ENCODE results near the gene DPYSL4. TPM values are rescaled to one million over a fixed set of nuclear protein-coding genes. Genes with fewer than 3 reads are reported as not detected.

Gene DPYSL4
- total RNA-seq, 1 donor from 2014 or later, result 0.99 TPM

DNA sequence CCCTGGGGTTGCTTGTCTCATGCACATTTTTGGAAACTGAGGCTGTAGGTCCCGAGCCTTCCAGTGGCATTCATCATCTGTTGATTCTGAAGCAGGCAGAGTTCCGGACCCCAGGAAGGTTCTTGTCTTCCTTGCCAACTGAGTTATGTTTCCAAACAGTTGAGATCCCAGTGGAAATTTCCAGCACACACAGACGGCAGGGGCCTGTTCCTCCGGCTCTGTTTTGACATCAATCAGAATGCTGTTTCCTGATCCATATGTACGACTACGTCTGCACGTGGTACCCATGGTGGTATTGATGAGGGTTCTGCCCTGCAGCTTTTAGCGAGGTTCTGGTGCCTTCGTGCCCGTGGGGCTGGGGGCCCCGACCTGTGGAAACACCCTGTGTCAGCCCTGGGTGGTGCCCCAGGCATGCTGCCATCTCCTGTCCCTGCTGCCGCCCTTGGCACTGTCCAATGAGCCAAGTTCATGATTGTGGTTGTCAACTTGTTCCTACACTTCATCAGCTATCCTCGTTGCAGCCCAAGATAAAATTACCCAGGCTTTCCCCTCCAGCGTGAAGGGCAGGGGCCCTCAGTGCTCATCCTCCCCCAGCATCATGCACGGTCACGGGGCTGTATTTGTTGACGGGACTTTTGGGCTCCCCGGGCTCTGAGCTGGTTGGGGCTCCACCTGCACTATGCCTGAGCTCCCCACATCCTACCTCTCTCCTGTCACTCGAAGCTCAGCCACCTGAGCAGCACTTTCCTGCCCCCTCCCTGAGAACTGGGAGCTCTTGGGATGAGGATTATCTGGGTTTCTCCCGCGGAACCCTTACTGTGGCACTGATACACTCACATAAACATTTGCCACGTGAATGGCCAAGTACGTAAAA is 7.8 kb upstream of the DPYSL4 start:
- no peak for DNase-seq

DNA sequence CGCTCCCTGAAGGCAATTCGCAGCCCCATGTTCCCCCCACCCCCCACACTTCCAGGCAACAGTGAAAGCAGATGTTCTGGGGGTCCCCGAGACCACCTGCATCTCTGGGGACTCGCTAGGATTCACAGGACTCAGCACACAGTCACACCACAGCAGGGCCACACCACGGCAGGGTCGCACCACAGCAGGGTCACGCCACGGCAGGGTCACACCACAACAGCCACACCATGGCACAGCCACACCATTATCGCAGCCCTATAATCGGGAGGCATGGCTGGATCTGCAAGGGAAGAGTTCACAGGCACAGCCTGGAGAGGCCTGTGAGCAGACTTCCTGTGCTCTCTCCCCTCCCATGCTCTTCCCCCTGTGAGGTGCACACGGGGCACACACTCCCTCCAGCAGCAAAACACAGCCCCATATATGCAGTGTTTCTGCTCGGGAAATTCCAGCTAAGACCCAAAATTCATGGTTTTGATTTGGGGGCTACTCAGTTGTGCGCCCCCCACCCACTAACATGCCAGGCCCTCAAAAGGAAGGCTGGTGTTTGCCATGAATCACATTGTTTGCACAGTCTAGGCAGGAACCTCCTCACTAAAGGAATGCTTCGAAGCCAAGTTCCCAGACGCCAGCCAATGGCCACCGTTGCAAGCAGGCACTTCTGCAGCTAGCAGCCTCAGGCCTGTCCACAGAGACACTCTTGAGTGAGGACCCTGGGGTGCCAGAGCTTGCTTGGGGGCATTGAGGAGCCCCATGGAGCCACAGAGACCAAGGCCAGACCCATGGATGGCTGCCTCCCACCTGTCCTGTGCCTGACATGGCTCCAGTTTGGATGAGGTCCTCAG is 7.0 kb upstream of the DPYSL4 start:
- no peak for DNase-seq

DNA sequence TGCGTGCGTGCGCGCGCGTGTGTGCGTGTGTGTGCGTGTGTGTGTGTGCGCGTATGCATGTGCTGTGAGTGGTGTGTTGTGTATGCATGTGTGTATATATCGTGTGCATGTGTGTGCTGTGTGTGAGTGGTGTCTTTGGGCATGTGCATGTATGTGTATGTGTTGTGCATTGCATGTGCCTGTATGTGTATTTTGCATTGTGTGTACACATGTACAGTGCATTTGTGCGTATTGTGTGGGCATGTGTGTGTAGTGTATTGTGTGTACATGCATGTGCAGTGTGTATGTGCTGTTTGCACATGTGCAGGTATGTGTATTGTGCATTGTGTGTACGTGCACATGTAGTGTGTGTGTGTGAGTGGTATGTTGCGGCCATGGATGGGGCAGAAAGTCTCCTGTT is 6.0 kb upstream of the DPYSL4 start:
- DNase-seq, result no peak

DNA sequence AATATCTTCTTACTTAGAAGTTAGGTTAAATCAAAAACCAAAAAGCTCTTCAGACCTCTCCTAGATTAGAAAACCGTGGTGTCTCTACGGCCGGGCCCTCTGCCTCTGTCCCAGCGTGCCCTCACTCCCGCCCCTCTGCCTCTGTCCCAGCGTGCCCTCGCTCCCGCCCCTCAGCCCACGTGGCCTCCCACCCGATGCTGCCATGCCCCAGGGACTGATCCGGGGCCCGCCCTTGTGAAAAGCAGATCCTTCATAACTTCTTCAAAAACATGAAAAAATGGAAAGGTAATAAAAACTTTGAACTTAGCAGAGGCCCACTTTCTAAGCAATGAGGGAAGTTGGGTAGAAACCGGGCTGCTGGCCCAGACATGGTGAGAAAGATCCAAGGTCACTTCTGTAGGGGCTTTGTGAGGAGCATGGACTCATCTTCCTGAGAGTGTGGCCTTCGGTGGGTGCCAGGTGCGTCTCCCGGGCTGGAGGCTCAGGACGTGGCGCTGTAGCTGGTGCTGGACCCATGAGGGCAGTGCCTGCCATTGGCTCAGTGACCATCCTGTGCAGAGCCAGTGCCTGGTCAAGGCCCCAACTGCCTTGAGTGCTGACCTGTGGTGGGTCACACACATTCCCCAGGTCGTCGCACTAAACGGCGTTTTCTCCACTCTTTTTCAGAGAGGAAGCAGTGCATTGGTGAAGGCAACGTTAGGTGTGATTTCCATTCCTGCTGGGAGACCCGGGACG is 4.9 kb upstream of the DPYSL4 start:
- no peak for DNase-seq

DNA sequence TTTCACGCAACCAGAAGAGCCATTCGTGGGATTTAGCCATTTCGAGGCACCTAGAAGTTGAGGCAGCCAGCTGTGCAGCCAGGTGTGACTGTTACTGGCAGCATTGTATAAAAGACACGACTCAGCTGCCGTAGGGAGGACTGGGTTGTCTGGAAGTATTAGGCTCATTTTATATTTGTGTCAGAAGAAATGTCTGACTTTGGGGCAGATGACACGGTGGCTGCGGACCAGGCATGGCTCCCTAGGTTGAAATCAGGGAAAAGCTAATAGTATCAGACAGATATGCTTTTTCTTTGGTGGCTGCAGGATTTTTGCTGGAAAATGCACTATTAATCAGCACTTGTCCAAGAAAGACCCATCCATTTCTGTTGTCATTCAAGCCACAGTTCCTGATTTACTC is 4.2 kb upstream of the DPYSL4 start:
- no peak for DNase-seq

DNA sequence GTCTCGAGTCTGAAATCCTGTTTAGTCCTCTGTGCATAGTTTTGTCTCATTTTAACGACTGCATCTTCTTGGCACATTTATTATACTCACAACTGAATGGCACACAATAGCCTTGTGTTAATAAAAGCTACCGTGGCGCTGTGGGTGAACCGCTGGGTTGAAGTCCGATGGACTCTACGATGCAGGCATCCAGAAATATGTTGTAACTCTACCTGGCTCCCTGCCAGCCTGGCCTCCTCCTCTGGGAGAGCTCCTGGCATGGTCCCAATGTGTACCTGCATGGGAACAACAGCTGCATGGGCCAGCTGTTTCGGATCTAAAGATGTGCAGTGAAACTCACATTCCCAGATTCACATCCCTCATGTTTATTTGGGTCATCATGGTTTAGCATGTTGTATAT is 3.7 kb upstream of the DPYSL4 start:
- DNase-seq, result no peak

DNA sequence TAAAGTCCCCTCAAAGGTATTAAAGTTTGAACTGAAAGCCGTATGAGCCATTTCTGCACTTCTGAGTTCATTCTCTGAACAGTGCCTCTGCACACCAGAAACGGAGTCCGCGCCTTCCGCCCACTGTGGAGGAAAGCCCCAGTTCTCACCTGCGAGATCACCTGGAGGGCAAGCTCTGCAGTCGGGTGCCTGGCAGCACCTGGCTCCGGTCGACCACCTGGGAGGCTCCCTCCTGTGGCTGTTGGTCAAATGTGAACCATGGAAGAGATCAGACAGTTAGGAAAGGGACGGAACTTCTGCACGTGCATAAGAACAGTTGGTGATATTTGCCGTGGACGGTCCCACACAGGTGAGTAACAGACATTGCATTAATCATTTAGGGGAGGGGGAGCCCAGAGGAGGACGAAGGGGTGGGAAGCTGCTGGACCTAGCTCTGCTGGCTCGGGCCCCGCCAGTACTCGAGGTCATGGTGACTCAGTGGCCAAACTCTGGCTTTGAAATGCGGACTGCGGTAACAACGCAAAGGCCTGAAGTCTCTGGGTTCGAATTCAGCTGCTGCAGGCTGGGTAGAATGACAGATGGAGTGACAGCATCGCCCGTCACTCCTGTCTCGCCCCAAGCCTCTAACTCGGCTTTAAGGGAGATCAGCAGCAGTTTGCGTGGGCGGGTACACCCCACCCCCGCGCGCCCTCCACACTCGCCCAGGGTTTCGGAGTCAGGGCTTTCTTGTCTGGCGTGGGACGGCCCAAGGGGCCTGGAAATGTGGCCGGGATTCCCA is 1.7 kb upstream of the DPYSL4 start:
- DNase-seq, result no peak

DNA sequence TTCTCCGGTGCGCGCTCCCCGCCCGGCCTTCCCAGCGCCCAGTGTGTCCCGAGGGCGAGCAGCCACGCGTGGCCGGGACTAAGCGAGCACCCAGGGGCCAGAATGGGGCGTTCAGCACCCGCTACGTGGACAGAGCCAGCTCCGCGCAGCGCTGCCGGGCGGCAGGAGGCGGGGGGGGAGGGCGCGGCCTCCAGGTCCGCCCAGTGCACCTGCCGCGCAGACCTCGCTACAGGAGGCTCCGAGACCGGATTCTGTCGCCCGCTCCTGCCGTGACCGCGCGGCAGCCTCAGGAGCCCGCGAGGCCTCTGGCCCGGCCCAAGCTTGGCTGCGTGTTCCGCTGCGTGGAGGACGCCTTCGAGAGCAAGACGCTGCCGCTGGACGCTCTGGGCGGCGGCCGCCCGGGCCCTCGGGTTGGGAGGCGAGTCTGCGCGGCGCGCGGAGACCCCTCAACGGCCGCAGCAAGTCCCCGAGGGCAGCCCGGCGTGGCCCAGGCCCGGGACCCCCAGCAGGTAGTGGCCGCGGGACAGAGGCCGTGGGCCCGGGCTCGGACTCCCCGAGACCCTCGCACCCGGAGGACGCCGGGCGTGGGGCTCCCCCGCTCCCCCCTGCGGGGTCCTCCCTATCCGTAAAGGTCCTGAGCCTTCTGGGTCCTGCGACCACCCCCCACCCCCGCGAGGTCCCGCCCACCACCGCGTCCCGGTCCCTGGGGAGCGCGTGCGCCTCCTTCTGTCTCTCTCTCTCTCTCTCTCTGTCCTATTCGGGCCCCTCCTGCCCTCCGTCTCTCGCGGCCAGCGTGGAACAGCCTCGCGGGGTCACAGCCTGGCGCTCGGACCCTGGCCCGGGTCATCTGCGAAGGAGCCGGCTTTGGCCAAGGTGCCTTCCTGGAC is 904 bp upstream of the DPYSL4 start:
- DNase-seq, result no peak

DNA sequence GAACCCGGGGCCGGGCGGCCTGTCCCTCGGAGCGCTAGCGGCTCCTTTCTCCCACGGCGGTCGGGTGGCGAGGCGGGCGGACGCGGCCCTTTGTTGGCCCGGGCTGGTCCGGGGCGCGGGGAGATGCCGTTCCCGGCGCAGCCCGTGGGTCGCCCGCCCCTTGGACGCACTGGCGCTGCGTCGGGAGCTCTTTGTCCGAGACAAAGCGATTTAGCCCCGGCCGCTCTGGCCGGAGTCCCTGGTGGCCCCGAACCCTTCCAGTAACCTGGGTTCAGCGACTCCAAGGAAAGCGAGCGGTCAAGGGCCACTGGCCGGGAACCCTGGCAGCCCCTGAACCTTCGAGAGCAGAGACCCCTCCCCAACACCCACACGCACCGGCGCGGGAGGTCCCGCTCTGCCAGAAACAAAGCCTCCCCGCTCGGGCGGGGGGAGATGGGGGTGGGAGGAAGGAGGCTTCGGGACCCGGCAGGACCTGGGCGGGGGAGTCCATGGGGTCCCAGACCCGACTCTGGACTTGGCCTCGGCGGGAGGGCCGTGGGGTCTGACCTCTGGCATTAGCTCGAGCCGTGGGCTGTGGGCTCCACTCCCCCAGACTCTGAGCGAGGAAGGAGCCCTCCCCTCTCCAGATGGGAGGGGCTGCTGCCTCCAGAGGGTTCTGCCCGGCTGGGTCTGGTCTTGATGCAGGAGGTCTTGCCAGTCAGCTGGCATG is 836 bp downstream of the DPYSL4 start:
- DNase-seq, result no peak

DNA sequence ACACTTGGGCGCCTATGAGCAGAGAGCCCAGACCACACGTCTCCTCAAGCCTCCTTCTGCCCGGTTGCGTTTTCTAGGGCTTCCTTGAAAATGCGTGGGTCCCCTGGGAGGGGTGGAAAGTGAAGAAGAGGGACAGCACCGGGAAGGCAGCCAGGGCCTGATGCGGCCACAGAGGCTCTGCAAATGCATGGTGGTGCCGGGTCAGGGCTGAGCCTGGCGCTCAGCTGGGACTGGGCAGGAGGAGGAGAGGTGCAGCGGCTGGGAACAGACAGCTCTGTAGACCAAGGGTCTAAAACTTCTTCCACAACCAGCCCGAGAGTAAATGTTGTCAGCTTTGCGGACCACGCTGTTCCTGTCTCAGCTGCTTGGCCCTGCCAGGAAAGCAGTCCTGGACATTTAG is 1.6 kb downstream of the DPYSL4 start:
- DNase-seq, result no peak

DNA sequence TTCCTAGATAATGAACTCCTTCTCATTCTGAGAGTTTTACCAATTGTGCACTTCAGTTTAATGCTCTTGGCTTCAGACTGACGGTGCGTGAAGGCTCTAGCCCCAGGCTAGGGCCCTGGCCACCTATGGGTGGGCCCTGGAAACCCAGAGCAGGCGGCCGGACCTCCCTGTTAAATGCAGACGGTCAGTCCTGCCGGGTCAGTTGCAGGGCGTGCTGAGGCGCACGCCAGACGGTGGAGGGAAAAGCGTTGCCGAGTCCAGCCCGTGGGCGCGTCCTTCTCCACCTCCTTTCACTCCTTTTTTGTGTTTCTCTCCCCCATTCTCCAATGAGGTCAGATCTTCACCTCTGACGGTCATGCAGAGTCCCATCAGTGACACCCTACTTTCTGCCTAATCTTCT is 2.3 kb downstream of the DPYSL4 start:
- DNase-seq, result no peak

DNA sequence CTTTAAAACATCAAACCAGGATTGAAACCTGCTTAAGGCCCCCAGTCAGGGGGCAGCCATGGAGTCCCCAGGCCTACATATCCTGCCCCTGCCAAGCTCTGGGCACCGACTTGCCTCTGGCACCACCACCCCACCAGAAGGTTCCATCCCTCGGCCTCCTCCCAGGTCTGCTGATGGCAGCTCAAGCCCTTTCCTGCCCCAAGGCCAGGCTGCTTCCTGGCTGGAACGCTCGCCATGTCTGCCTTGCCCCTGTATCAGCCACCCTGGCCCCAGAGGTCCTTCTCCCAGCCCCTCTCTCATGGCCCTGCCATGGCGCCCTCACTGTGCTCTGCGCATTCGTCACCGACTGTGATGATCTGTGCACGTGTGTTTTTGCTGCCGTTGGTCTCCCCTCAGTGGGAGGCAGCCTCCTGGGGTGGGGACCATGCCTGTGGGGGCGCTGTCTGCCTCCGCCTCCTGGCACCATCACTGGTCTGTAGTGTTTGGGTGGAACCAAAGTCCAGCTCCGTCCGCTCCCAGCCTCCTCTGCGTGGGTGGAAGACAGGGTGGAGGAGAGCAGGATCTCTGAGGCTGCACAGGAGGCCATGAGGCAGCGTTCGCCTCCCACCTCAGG is 3.2 kb downstream of the DPYSL4 start:
- no peak for DNase-seq

DNA sequence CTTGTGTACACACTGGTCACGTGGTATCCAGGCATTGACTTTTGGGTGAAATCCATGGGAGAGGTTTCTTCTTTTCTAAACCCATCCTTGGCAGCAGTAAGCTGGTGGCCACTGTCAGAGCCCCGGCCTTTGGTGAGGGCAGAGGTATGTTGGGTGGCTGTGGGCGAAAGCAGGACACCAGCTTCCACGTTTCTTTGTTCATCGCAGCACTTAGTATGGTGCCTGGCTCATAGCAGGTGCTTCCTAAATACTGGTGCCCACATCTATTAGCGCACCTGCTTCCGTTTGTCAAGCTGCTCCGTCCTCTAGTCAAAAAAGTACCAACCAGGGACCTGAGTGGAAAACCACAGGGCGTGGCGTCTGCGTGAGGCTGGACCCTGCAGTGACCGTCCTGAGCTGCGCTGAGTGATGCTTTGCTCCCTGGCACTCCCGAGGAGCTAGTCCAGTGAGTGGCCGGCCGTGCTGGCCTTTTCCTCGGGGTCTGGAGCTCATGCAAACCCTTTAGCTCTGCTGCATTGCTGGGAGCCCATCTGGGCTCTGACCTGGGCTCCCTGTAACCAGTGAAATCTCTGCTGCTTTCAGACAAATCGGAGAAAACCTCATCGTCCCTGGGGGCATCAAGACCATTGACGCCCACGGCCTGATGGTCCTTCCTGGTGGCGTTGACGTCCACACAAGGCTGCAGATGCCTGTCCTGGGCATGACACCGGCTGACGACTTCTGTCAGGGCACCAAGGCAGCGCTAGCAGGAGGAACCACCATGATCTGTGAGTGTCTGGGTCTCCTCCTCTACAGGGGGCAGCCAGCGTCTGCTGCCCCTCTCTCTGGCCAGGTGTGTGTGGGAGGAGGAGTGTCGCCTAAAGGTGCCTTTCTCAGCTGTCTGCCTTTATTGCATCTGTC is 5.6 kb downstream of the DPYSL4 start:
- DNase-seq, result no peak

DNA sequence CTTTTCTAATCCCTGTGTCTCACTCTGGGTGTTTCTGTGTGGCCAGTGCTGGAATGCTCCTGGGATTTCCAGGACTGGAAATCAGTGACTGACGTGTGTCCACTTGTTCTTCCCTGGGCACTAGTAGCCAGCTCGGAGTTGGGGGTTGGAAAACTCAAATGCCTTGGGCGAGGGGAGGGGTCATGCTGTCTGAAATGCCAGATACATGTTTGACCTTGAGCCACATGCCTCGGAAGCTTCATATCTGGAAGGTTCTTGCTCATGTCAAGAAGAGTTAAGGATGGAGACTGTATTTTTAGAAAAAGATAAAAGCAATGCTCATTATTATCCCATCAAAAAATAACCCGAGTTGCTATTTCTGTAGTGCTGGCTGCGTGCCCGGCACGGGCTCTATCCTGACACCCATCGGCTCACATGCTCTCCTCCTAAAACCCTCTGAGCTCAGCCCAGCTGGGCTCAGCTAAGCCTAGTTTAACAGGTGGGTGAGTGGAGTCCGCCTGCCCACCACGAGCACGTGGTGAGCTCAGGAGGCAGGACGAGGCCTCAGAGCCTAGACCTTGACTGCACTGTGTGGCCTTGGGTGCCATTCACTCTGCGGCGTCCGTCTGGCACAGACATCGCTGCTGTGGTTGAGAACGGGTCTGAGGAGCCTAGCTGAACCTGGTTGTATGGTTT is 6.4 kb downstream of the DPYSL4 start:
- no peak for DNase-seq

DNA sequence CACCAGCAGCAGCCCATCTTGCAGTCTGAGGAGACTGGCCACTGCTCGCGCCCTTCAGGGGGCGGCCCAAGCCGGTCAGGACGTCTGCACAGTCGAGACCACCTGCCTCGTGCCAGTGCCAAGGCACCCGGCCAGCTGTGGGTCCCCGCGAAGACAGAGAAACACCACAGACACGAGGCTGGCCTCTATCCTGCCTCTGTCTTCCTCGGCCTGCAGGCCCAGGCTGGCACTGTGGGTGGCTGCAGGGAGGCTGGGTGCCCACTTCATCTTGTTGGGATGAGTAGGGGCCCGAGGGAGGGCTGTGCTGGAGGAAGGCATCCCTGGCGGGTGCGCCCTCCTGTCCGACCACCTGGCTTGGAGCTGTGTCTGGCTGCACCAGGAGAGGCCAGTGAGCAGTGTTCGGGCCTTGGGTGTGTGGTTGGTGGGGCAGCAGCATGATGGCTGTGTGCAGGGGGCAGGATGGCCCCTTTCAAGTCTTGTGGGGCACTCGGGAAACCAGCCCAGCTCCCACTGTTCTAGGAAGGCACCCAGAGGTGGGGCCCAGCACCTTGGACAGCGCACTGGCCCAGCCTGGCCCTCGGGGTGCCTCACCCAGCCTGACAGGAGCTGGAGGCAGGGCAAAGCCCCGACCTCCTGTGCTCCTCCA is 7.3 kb downstream of the DPYSL4 start:
- no peak for DNase-seq

DNA sequence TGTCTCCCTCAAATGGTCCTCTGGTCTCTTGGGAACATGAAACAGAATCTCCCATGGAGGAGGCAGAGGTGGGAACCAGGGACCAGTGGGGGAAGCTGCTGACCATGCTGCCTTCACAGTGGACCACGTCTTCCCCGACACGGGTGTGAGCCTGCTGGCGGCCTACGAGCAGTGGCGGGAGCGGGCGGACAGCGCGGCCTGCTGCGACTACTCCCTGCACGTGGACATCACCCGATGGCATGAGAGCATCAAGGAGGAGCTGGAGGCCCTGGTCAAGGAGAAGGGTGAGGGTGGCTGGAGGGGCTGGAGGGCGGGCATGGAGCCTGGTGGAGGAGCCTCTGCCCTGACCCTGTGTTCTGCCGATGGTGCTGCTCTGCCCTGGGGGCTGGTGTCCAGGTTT is 8.0 kb downstream of the DPYSL4 start:
- no peak for DNase-seq

DNA sequence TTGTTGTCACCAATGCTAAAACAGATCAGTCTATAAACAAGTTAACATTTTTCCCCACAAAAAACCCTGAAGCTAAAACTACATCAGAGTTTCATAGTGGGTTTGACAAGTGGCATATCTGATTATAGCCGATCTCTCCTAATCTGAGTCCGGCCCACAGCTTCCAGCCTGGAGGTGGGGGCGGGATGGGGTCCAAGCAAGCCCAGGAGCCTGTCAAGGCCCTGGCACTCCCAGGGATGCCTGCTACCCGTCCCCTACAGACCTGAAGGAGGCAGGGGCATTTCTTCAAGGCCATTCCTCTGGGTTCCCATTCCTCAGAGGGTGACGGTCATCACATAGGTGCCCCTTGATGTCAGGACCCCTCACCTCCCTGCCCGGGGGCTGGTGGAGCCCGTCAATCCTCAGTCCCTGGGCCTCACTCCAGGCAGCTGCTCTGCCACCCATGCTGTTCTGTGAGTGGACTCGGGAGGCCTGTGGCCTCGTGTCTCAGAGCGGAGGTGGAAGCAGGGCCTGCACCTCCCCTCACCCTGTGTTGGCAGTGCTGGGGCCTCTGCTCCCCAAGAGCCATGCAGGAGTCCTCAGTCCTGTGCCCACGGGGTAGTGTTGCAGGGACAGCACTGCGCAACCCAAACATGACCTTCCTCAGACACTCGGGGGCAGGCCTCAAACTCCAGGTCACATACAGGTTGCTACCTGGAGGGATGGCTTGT is 8.8 kb downstream of the DPYSL4 start:
- no peak for DNase-seq

All from skin of body (tissue), 2 donors.